Cardiac fibroblast (primary cell): ENCODE measurements around the gene GPR137B.
A peak's percentile ranks its signal among the peaks of the same experiment; 100 is the strongest.
"Not testable (repeated sequence)": the region's sequence is repeated elsewhere in the genome, so short reads cannot be mapped to it uniquely, and the experiment has no call there.

Experiments used
- DNase-seq, 2 donors: peaks; one replicate each; pipeline versions ENCODE4 v3.0.0 to v3.0.0-alpha.2; 2010; ENCODE audit warnings: low read depth in 2 of 2
- H3K4me3 ChIP-seq, 2 donors: replicated peaks in 1 of 2; 1 replicate in 1 of 2; 2 replicates in 1 of 2; pipeline ENCODE4 v1.5.1; 2011; ENCODE audit warnings: low read depth in 2 of 2, low read length in 2 of 2, mild to moderate bottlenecking in 2 of 2, moderate library complexity in 1 of 2
- CTCF ChIP-seq: IDR thresholded peaks from one replicate; pipeline ENCODE4 v1.5.1; 2011; ENCODE audit warnings: low read depth, mild to moderate bottlenecking, low read length, inconsistent platforms

Gene GPR137B

GRCh38 chr1:236142253-236143103 is at the start of gene GPR137B:
GPR137B (plus strand) TSS chr1:236142539; CDS start chr1:236142623, 84 bp downstream.
- peak within 1 kb of the TSS; percentile 69 to 75 for H3K4me3 ChIP-seq
- TF ChIP-seq CTCF: no peak
- peak; percentile 53 to 55 for DNase-seq

- no peak for TF ChIP-seq CTCF
- no peak for DNase-seq
- H3K4me3 ChIP-seq: no peak overlapping the region
Measured at GRCh38 chr1:236092899-236093298, 49.4 kb upstream of the GPR137B start.

GRCh38 chr1:236095705-236096520 is 46.4 kb upstream of the GPR137B start:
- DNase-seq: no peak
- TF ChIP-seq CTCF: no peak
- no peak overlapping the region for H3K4me3 ChIP-seq

GRCh38 chr1:236096660-236097482 is 45.5 kb upstream of the GPR137B start:
- DNase-seq: peak; percentile 62 to 73
- H3K4me3 ChIP-seq: not testable (repeated sequence)

- no peak for TF ChIP-seq CTCF
- no peak overlapping the region for H3K4me3 ChIP-seq
- DNase-seq: no peak
Measured at GRCh38 chr1:236098267-236098666, 44.1 kb upstream of the GPR137B start.

GRCh38 chr1:236099355-236099974 is 42.9 kb upstream of the GPR137B start:
- no peak for TF ChIP-seq CTCF
- H3K4me3 ChIP-seq: no peak overlapping the region
- DNase-seq: peak in 1 of 2 donors; percentile 17
